Fibroblast of lung (primary cell): ENCODE data around the gene FXN. TPM values are rescaled to one million over a fixed set of nuclear protein-coding genes. Genes with fewer than 3 reads are reported as not detected.

Experiments
- DNase-seq, 2 donors: peaks; one replicate each; pipeline versions ENCODE4 v3.0.0 to v3.0.0-alpha.2; 2010; ENCODE audit warnings: low read depth in 2 of 2
- H2AFZ ChIP-seq: 2 replicates; pipeline ENCODE4 v1.5.1; 2012; ENCODE audit warnings: low read length, control low read depth, inconsistent platforms
- H3K27ac ChIP-seq: 2 replicates; pipeline ENCODE4 v1.5.1; 2011; ENCODE audit warnings: low read length, control low read depth; ENCODE audit not compliant: insufficient read depth
- H3K27me3 ChIP-seq: 2 replicates; pipeline ENCODE4 v1.5.1; 2011; ENCODE audit warnings: mild to moderate bottlenecking, low read length; ENCODE audit not compliant: control insufficient read depth, insufficient read depth
- H3K36me3 ChIP-seq: 2 replicates; pipeline ENCODE4 v1.5.1; 2011; ENCODE audit warnings: low read length; ENCODE audit not compliant: control insufficient read depth, insufficient read depth
- H3K4me1 ChIP-seq: 2 replicates; pipeline ENCODE4 v1.5.1; 2011; ENCODE audit warnings: low read length; ENCODE audit not compliant: control insufficient read depth, insufficient read depth; ENCODE audit errors: extremely low read depth
- H3K4me2 ChIP-seq: 2 replicates; pipeline ENCODE4 v1.5.1; 2011; ENCODE audit warnings: low read length, control low read depth; ENCODE audit not compliant: insufficient read depth; ENCODE audit errors: extremely low read depth
- H3K4me3 ChIP-seq, 4 experiments: fragments of 200-600 bp in 1 of 4; sonication (generic) in 1 of 4; replicated peaks in 1 of 4; 2 replicates each; pipeline ENCODE4 v1.5.1; 2011 to 2016; ENCODE audit warnings: low read length in 4 of 4, low read depth in 3 of 4, mild to moderate bottlenecking in 3 of 4, control low read depth in 2 of 4, inconsistent platforms in 1 of 4, mixed read lengths in 1 of 4; ENCODE audit not compliant: insufficient read depth in 1 of 4; ENCODE audit errors: control extremely low read depth in 1 of 4
- H3K79me2 ChIP-seq: 2 replicates; pipeline ENCODE4 v1.5.1; 2012; ENCODE audit warnings: mild to moderate bottlenecking, low read length, inconsistent platforms; ENCODE audit not compliant: control insufficient read depth, insufficient read depth
- H3K9ac ChIP-seq: 2 replicates; pipeline ENCODE4 v1.5.1; 2011; ENCODE audit warnings: mild to moderate bottlenecking, low read length, control low read depth; ENCODE audit not compliant: insufficient read depth
- H3K9me3 ChIP-seq: 2 replicates; pipeline ENCODE4 v1.5.1; 2012; ENCODE audit warnings: low read depth, low read length; ENCODE audit not compliant: control insufficient read depth, insufficient read depth
- H4K20me1 ChIP-seq: 2 replicates; pipeline ENCODE4 v1.5.1; 2011; ENCODE audit warnings: low read length; ENCODE audit not compliant: control insufficient read depth, insufficient read depth; ENCODE audit errors: extremely low read depth
- CTCF ChIP-seq, 2 donors: IDR thresholded peaks in 1 of 2; conservative IDR thresholded peaks in 1 of 2; 1 replicate in 1 of 2; 2 replicates in 1 of 2; pipeline ENCODE4 v1.5.1; 2011 to 2012; ENCODE audit warnings: low read length in 2 of 2, control low read depth in 1 of 2, inconsistent platforms in 1 of 2, low read depth in 1 of 2, mild to moderate bottlenecking in 1 of 2
- EZH2 ChIP-seq: IDR thresholded peaks from 2 replicates; pipeline ENCODE4 v1.5.1; 2012; ENCODE audit warnings: low read length, control low read depth, mild to moderate bottlenecking; ENCODE audit errors: missing control alignments
- polyA plus RNA-seq, 2 donors: library from polyadenylated mRNA; depleted of rRNA in 1 of 2; stranded (reverse) in 1 of 2; unstranded in 1 of 2; fragments of >200 nt; gene quantifications; 2 replicates each; pipeline ENCODE4 v1.2.1, GENCODE V29; 2011 to 2012; ENCODE audit warnings: missing spikeins in 1 of 2
- total RNA-seq: library from RNA; depleted of rRNA; stranded (reverse); fragments of >200 nt; gene quantifications from 2 replicates; pipeline ENCODE4 v1.2.1, GENCODE V29; 2014

FXN gene
- total and polyA plus RNA-seq, 2 donors (not counting 1 experiment from before 2014, with no cell fraction given): 0.99 to 21.6 TPM

- Histone ChIP-seq H2AFZ (no peak overlapping the region), H3K4me1 (no peaks in the 10 kb centered on the region), H3K4me2 (no peak overlapping the region)
Observed at GRCh38 chr9:69001921-69002320, 33.6 kb upstream of the FXN start.

GRCh38 chr9:69003051-69003450, 32.5 kb upstream of the FXN start:
- H3K36me3 ChIP-seq: no peaks in the 10 kb centered on the region
- no peak overlapping the region for H3K4me3 ChIP-seq
- no peak overlapping the region for H2AFZ ChIP-seq
- no peaks in the 10 kb centered on the region for H3K9me3 ChIP-seq
- no peaks in the 10 kb centered on the region for H3K79me2 ChIP-seq
- no peak overlapping the region for H3K4me2 ChIP-seq
- H3K4me1 ChIP-seq: no peaks in the 10 kb centered on the region
- DNase-seq: no peak
- H3K27ac ChIP-seq: no peak overlapping the region
- H3K9ac ChIP-seq: no peak overlapping the region
- H4K20me1 ChIP-seq: no peaks in the 10 kb centered on the region
- TF ChIP-seq CTCF (conservative IDR thresholded peaks at IDR 0.05 in 1 of 2, IDR thresholded peaks at IDR 0.05 in 1 of 2; ENCODE audit: low read depth in 1 of 2, low read length in 2 of 2): no peak
- no peak for TF ChIP-seq EZH2
- peaks cover 2% of the 10 kb centered on the region for H3K27me3 ChIP-seq

More at GRCh38 chr9:69001921-69002320, 33.6 kb upstream of the FXN start:
- no peaks in the 10 kb centered on the region for H3K9me3 ChIP-seq
- peaks cover 2% of the 10 kb centered on the region for H3K27me3 ChIP-seq
- TF ChIP-seq EZH2 (no peak), CTCF (conservative IDR thresholded peaks at IDR 0.05 in 1 of 2, IDR thresholded peaks at IDR 0.05 in 1 of 2; ENCODE audit: low read depth in 1 of 2, low read length in 2 of 2) (no peak)
- H3K79me2 ChIP-seq: no peaks in the 10 kb centered on the region
- DNase-seq: no peak
- no peak overlapping the region for H3K9ac ChIP-seq
- no peak overlapping the region for H3K4me3 ChIP-seq
- H3K27ac ChIP-seq: no peak overlapping the region
- no peaks in the 10 kb centered on the region for H4K20me1 ChIP-seq
- H3K36me3 ChIP-seq: no peaks in the 10 kb centered on the region

GRCh38 chr9:69004836-69005235, 30.7 kb upstream of the FXN start:
- no peaks in the 10 kb centered on the region for H3K4me1 ChIP-seq
- TF ChIP-seq CTCF (conservative IDR thresholded peaks at IDR 0.05 in 1 of 2, IDR thresholded peaks at IDR 0.05 in 1 of 2; ENCODE audit: low read depth in 1 of 2, low read length in 2 of 2) (no peak), EZH2 (no peak)
- no peaks in the 10 kb centered on the region for H4K20me1 ChIP-seq
- H3K79me2 ChIP-seq: no peaks in the 10 kb centered on the region
- no peak overlapping the region for H3K4me3 ChIP-seq
- no peak overlapping the region for H2AFZ ChIP-seq
- no peak overlapping the region for H3K9ac ChIP-seq
- peaks cover 2% of the 10 kb centered on the region for H3K27me3 ChIP-seq
- no peaks in the 10 kb centered on the region for H3K36me3 ChIP-seq
- no peak overlapping the region for H3K4me2 ChIP-seq
- no peaks in the 10 kb centered on the region for H3K9me3 ChIP-seq
- H3K27ac ChIP-seq: no peak overlapping the region
- no peak for DNase-seq
